22Rv1 (cell line): ENCODE results near the gene CALHM4.
A peak's percentile ranks its signal among the peaks of the same experiment; 100 is the strongest.

Source experiments
- H3K27ac ChIP-seq: fragments of 450-650 bp; 2 replicates; pipeline ENCODE4 v1.5.1; 2017
- CTCF ChIP-seq: fragments of 450-650 bp; IDR thresholded peaks from 2 replicates; pipeline ENCODE4 v1.5.1; 2017; ENCODE audit warnings: mild to moderate bottlenecking
- ZFX ChIP-seq: fragments of 450-650 bp; IDR thresholded peaks from 2 replicates; pipeline ENCODE4 v1.6.1; 2017; ENCODE audit warnings: antibody characterized with exemption, borderline replicate concordance

CALHM4 gene

GRCh38 chr6:116560130-116560529 is 6.6 kb downstream of the CALHM4 start:
- no peak for TF ChIP-seq CTCF
- TF ChIP-seq ZFX: no peak

GRCh38 chr6:116561377-116562018 is 7.9 kb downstream of the CALHM4 start:
- no peak overlapping the region for H3K27ac ChIP-seq
- TF ChIP-seq ZFX (no peak), CTCF (peak; percentile 93)

More at GRCh38 chr6:116560130-116560529, 6.6 kb downstream of the CALHM4 start:
- no peak overlapping the region for H3K27ac ChIP-seq

- TF ChIP-seq ZFX (no peak), CTCF (no peak)
- H3K27ac ChIP-seq: no peak overlapping the region
Measured at GRCh38 chr6:116562019-116562403, 8.5 kb downstream of the CALHM4 start.

- TF ChIP-seq CTCF (no peak), ZFX (no peak)
- no peak overlapping the region for H3K27ac ChIP-seq
Measured at GRCh38 chr6:116562614-116563013, 9.1 kb downstream of the CALHM4 start.

- TF ChIP-seq ZFX (no peak), CTCF (no peak)
- no peak overlapping the region for H3K27ac ChIP-seq
Measured at GRCh38 chr6:116563830-116564229, 10.3 kb downstream of the CALHM4 start.

GRCh38 chr6:116564311-116564710 is 10.8 kb downstream of the CALHM4 start:
- H3K27ac ChIP-seq: no peak overlapping the region
- no peak for TF ChIP-seq CTCF
- no peak for TF ChIP-seq ZFX

GRCh38 chr6:116564921-116565872 is 11.6 kb downstream of the CALHM4 start:
- TF ChIP-seq ZFX (no peak), CTCF (no peak)
- no peak overlapping the region for H3K27ac ChIP-seq
